ENCODE measurements around the gene TWF1. TPM values are rescaled to one million over a fixed set of nuclear protein-coding genes. Genes with fewer than 3 reads are reported as not detected.

The TWF1 gene
- total and polyA plus RNA-seq, 9 of the 15 experiments (the other 6 are each of a cell fraction or from before 2014, with no cell fraction given) = 10.3 to 29.4 (median 23.4) TPM

GRCh38 chr12:43835656-43836474, 29.7 kb upstream of the TWF1 start, which contains the start of gene TMEM117 (continued):
- TF ChIP-seq ZNF512 (tag; IDR thresholded peaks at IDR 0.05) (no peak), XRCC5 (IDR thresholded peaks at IDR 0.05; ENCODE audit: low read depth, low read length) (no peak), POLR2AphosphoS5 (IDR thresholded peaks at IDR 0.05; ENCODE audit: control insufficient read depth, insufficient read depth, low read depth, low read length) (no peak), CTCF (IDR thresholded peaks at IDR 0.05 in 2 of 3, conservative IDR thresholded peaks at IDR 0.05 in 1 of 3; ENCODE audit: insufficient read depth in 2 of 3, low read depth in 1 of 3, low read length in 3 of 3) (no peak), MBD1 (CRISPR knock-in tag; IDR thresholded peaks at IDR 0.05) (no peak), CREB5 (CRISPR knock-in tag; IDR thresholded peaks at IDR 0.05) (no peak), EGR1 (conservative IDR thresholded peaks at IDR 0.05) (no peak), ZNF212 (CRISPR knock-in tag; IDR thresholded peaks at IDR 0.05) (no peak), ARID3B (CRISPR knock-in tag; IDR thresholded peaks at IDR 0.05; ENCODE audit: borderline replicate concordance) (no peak), SMARCE1 (IDR thresholded peaks at IDR 0.05) (no peak), FOXJ2 (tag; IDR thresholded peaks at IDR 0.05) (no peak), CGGBP1 (CRISPR knock-in tag; IDR thresholded peaks at IDR 0.05) (no peak), HBP1 (CRISPR knock-in tag; IDR thresholded peaks at IDR 0.05) (no peak), MED1 (CRISPR knock-in tag; IDR thresholded peaks at IDR 0.05; ENCODE audit: borderline replicate concordance) (no peak)
